Measurements from ENCODE around the gene IGSF9B.

DNA sequence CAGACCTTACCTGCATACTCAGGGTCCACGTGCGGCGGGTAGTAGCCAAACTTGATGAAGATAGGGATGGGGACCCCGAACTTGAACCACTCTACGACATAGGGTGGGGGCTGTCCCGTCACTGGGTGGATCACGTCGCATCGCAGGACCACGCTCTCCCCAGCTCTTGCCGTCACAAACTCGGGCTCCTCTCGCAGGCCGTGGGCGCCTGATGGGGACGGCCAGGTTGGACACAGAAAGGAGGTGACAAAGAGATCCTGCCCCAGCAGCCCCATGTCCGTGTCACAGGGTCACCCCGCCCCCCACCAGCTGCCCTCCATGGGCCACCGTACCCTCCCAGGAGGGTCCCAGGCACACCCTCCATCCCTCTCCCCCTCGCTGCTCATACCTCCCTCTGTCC, 10.7 kb downstream of the IGSF9B start:
- no peak for TF ChIP-seq POLR2A (IDR thresholded peaks at IDR 0.05; ENCODE audit: low read depth, low read length)
- no peak for TF ChIP-seq TAF1 (IDR thresholded peaks at IDR 0.05; ENCODE audit: borderline replicate concordance, low read depth, low read length)
- TF ChIP-seq POLR2AphosphoS5 (IDR thresholded peaks at IDR 0.05; ENCODE audit: low read depth, low read length): no peak
